HG03095 (cell line): ENCODE results near the gene INHA.

Experiments used
- ATAC-seq: cut with Tn5 transposase; IDR thresholded peaks from one replicate; pipeline ENCODE4 v1.9.1; 2021; ENCODE audit warnings: moderate library complexity; ENCODE audit not compliant: unreplicated experiment

The INHA gene

DNA sequence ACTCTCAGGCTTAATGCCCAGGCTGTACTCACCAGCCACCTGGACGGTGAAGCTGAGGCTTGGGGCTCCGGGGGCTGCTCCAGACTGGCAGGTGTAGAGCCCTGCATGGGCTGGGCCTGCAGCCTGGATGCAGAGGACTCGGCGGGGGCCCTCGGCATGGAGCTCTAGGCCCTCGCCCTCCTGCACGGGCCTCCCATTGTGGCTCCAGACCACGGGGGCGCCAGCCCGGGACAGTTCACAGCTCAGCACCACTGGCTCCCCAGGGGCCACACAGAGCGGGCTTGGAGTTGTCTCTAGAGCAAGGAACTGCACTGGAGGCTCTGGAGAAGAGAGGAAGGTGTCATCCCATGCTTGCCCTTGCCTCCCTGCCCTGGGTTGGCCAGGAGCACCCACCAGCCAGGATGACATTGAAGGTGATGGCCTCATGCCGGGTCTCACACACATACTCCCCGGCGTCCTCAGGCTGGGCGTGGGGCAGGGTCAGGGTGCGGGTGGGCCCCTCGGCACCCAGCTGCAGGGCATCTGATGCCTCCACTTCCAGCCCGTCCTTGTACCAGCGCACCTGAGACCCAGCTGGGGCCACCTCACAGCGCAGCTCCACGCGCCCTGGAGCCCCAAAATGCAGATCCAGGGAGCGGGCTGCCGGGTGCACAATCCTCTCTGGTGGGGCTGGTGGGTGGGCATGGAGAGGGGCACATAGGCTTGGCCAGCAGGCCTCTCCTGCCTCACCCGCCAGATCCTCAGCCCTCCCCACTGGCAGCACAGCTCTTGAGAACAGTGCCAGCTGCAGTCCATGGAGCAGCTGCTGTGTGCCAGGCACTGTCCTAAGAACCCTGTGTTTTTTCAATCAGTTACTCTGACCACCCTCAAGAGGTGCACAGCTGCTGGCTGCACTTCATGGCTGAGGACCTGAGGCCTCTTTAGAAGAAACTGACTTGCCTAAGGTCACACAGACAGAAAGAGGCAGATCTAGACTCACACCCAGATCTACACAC, 14.0 kb upstream of the INHA start:
- no peak for ATAC-seq

DNA sequence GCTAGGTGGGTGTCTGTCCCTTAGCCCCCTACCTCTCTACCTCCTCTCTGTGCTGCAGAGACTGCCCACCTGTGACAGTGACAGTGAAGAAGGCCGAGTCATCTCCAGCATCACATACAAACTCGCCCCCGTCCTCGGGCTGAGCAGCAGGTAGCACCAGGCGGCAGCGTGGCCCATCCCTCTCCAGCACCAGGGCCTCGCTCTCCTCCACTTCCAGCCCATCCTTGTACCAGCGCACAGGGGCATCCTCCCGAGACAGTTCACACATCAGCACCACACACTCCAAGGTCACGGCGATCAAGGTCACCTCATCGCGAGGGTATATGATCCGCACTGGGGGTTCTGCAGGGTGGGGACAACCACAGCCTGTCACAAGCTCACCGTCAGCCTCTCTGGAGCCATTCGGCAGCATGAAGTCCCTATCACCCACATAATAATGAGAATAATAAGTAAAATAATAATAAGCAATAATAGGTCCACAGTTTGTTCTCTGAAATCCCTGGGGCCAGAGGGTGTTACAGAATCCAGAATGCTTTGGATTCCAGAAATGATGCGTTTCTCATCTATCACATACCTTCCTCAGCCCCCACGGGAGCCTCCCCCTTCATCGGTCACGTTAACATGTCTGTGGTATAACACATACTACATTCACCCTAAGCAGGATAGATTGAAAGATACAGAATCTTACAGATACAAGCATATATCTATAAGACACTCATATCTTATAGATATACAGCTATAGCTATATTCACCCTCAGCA, 12.8 kb upstream of the INHA start:
- no peak for ATAC-seq

DNA sequence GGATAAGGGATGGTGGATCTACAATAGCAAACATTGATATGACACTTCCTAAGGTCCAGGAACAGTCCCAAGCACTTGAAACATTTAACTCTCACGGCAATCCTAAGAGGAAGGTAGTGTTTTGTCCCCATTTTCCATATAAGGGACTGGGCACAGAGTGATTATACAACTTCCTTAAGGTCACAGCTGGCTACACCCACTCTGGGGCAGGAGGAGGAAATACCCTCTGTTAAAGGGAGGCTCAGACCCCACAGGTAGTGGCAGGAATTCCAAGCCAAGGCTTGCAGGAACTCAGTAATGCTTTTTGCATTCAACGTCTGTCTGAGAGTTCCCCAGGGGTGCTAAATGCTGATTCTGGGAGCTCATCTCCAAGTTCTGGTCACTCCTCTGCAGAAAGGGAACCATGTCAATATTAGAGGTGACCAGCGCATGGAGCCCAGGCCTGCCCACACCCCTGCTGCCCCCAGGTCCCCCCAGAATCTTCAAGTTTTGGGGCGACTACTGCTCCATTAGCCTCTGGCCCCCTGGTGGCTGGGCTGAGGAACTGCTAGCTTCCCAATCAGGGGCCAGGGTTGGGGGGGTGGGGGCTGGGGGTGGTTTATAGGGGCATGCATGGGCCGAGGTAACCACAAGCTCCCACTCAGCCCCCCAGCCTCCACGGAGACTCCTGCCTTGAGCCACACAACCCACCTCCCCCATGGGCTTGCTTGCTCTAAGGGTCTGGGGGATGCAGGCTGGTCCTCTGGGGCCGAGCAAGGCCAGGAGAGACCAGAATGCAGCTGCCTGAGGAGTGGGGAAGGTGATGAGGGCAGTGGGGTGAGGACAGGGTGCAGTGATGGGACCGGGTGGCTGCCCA, 11.8 kb upstream of the INHA start:
- ATAC-seq = no peak

DNA sequence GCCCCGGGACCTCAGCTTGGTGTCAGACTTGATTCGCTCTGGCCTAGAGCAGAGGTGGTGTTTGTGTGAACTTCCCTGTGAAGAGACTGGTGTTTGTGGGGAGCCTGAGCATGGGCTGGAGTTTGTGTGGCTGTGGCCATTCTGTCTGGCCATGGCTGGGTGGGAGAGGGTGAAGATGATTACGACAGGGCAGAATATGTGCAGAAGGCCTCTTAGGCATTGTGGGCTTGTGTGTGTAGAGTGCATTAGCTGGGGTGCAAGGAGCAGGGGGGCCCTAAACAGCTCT, 11.3 kb upstream of the INHA start:
- no peak for ATAC-seq

DNA sequence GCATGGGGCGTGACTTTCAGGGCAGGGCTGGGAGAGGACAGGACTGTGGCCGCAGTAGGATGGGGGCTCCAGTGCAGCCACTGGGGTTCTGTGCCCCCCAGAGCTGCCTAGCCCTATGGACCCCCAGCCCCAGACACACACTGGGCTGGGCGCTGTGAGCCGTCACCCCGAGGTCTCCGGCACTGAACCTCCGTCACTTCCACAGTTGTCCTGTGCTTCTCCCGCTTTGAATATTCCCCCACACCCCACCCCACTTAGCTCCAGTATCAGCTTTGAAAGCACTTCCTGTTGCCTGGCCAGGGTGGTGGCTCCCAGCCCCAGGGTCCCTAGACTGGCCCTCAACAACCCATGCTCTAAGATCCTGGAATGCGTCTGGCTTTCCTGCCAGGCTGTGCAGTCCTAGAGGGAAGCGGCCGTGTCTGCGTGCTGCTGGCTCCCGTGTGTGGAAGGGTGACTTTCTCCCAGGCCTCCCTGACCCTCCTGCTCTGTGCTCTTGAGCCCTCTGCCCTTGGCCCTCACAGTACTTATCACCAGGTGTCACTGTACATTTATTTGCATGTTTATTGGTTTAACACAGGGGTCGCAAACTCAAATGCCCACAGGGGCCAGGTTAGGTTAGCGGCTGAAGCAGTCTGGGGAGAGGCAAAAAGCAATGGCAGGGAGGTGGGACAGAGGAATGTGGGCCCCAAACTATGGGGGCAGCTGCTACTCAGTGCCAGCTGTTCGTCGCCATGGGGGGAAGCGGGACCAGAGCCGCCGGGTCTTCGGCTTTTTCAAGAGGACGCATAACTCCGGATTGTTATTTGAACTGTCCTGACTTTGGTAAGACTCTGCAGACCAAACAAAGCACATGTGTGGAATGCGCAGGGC, 10.7 kb upstream of the INHA start:
- no peak for ATAC-seq

DNA sequence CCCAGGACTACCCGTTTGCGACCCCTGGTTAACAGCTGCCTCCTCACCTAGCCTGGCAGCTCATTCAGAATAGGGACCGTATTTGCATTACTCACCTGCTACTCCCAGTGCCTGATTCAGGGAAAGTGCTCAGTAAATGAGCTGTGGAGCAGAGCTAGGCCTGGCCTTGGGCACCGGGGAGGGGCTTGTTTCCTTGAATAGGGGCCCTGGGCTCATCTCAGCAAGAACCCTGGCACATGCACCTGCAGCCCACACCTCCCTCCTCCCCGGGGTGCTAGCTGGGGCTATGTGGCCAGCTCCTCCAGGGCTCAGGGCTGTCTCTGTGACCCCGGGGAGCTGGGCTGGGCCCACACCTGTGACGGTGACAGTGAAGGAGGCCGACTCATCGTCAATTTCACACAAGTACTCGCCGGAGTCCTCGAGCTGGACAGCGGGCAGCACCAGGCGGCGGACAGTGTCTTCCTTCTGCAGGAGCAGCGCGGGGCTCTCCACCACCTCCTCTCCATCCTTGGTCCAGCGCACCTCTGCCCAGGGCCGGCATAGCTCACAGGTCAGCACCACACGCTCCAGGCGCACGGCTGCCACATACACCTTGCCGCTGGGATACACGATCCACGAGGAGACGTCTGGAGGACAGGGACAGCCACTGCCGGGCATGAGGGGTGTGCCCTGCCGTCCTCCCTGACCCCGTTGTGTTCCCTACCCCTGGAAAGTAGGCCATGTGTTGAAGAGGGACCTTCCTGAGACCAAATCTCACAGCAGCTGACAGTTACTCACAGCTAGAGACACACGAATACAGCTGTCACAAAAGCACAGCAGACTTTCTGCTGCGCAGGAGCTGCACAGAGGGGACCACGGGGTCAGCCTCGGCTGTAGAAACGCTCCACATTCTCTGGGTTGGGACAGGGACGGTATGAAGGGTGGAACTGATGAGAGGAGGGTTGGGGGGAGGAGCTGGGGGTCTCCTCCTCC, 9.8 kb upstream of the INHA start:
- ATAC-seq = no peak

DNA sequence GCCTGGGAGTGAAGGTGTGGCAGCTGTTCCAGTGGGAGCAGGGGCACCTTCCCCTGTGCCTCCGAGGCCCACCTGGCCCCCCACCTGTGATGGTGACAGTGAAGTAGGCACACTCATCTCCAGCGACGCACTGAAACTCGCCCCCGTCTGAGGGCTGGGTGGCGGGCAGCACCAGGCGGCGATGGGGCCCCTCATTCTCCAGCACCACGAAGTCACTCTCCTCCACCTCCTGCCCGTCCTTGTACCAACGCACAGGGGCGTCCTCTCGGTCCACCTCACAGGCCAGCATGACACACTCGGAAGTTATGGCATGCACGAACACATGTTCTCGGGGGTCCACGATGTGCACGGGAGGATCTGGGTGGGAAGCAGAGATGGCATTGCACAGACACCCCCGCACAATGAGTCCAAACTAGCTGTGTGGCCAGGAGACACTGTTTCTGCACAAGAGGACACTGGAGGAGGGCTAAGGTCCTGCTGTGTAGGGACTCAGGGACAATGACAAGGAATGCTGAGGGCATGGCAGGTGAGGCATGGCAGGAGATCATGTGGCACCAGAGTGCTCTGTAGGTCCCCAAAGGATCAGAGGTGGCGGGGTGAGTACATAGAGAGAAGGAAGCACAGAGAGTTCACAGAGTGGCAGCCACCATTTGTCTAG, 8.7 kb upstream of the INHA start:
- ATAC-seq = no peak

DNA sequence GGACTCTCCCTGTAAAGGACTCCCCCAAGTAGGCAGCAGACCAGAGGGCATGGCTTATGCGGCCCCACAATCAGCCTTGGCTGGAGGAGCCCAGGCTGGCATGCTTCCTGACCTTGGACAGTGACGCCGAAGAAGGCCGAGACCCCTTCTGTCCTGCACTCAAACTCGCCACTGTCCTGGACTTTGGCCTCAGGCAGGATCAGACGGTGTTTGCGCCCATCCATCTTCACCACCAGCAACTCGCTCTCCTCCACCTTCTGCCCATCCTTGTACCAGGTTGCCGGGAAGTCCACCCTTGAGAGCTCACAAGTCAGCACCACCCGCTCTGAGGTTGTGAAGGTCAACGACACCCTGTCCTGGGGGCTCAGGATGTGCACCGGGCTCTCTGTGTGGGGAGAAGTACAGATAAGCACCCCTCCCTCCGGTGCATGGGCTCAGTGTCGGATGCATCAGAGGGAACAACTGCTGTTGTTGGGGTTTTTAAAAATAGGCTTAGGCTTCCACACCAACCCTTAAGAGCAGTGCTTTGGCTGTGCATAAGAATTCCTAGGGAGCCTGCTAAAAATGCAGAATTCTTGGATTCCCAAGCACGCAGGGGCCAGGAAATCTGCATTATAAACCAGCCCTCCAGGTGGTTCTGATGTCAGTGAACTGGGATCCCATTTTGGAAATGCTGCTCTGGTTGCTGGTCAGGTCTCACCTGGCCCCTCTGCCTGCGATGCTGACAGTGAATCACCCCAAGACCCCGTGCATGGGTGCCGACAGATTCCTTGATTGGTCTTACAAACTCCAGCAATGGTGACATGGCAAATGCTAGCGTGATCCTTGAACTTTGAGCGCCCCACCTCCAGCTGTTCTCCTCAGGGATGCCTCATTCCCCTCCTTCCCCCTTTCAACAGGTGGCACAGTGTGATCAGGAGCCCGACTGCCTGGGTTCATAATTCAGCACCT, 6.7 kb upstream of the INHA start:
- ATAC-seq = no peak

DNA sequence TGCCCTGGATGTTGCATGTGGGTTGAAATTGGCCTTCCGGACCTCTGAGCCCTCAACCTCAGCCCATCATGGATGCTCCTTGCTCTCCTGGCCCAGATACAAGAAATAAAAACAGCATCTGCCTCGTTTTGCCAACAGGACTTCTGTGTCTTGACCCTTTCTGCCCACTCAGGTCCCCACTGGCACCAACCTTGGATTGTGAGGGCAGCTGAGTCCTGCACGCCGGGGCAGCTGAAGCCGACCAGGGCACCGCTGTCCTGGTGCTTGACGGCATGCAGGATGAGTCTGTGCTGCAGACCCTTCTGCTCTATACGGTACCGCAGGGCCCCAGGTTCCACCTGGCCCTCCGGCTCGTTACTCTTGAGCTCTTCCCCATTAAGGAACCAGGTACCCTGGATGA, 5.5 kb upstream of the INHA start:
- ATAC-seq = no peak

DNA sequence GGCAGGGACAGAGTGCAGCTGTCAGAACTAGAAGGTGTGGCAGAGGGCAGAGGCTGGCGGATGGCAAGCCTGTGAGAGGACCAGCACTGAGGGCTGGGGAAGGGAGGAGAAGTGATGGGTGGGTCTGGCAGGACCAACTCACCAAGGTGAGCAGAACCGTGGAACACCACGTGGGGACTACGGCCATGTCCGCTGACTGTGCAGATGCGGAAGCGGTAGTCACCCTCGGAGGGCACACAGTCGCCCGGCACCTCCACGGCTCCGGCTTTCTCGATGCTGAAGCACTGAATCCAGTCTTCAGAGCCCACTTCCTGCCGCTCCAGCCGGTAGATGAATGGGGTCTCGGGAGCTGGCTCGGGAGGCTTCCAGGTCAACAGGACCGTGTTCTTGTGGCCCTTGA, 5.0 kb upstream of the INHA start:
- no peak for ATAC-seq

DNA sequence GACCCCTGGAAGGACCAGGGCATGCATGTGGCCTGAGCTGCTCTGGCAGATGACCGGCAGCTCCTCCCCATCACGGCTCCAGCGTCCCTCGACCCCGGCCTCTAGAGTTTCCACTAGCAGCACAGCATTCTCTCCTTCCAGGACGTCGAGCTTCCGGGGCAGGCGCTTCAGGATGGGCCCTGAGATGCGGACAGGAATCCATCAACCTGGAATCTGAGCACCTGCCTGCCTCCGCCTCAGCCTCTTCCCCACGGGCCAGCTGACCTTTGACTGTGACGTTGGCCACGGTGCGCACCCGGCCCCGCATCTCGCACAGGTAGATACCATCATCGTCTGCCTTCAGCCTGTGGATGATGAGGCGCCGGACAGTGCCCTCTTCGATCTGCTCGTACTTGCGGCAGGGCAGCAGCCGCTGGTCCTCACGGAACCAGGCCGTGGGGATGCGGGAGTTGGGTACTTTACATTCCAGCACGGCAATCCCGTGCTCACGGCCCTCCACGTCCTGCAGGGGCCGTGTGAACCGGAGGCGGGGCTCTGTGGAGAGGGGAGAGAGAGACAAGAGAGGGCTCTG, 4.2 kb upstream of the INHA start:
- no peak for ATAC-seq

DNA sequence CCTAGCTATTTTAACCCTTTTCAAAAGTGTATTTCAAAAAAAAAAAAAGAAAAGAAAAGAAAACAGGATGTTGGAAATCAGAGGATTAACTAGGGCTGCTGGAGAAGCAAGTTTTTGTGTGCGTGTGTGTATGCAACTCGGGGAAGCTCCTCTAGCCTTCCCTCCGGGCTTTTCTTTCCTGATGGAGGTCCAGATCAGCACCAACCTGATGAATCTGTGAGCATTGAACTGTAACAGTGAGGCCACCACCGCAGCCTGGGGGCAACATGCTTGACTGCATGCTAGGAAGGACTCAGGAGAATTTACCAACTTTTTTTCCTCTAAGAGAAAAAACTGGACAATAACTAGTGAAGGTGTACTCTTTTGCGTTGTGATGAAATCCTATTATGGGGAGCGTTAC, 3.1 kb upstream of the INHA start:
- no peak for ATAC-seq

DNA sequence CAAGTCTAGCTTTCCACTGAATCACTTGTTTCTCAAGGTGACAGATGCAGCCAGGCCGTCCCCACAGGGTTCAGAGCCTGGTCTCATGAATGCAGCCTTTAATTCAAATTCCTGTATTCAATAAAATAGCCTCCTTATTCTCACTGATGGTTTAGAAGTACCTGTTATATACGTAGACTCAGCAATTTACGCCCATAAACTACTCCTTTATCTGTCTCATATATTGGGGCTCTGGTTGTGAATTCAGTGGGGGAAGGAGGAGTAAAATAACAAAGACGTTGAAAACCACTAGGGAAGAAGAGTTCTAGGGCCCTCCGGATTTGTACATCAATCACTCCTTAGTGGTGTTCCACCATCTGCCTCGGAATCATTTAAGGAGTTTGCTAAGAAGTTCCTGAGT, 2.5 kb upstream of the INHA start:
- ATAC-seq = no peak

DNA sequence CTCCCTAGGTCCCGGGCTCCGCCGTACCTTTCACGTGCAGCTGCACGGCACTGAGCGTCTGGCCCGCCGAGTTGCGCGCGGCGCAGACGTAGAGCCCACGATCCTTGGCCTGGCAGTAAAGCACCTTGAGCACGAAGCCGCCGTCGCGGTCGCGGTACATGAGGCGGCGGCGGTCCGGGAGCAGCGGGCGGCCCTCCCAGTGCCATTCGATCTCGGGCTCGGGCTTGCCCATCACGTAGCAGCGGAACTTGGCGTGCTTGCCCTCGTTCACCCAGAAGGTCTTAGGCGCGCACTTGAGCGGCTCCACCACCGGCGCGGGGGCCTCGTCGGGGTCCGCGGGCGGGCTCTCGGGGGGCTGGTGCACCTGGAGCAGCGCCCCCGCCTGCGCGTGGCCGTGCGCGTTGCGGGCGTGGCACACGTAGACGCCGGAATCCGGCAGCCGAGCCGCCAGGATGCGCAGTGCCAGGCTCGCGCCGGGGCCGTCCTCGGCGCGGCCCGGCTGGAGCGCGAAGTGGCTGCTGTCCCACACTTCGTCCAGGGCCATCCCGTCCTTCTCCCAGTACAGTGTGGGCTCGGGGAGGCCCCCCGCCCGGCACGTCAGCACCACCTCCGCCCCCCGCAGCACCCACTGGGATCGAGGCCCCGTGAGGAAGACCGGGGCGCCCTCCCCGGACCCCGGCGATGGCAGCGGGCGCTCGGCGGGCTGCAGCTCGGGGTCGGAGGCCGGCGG, 1.8 kb upstream of the INHA start:
- ATAC-seq = no peak

DNA sequence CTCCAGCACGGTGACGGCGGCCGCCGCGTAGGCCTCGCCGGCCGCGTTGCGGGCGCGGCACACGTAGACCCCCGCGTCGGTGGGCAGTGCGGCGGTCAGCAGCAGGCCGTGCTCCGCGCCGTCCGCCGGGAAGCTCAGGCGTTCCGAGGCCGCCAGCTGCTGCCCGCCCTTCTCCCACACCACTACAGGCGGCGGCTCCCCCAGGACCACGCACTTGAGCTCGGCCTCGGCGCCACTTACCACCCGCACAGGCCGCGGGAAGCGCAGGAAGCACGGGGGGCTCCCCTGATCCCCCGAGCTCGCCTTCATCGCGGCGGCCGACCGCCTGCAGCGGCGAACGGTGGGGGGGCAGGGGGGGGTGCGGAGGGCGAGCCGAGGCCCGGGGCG, 1.2 kb upstream of the INHA start:
- ATAC-seq = no peak

DNA sequence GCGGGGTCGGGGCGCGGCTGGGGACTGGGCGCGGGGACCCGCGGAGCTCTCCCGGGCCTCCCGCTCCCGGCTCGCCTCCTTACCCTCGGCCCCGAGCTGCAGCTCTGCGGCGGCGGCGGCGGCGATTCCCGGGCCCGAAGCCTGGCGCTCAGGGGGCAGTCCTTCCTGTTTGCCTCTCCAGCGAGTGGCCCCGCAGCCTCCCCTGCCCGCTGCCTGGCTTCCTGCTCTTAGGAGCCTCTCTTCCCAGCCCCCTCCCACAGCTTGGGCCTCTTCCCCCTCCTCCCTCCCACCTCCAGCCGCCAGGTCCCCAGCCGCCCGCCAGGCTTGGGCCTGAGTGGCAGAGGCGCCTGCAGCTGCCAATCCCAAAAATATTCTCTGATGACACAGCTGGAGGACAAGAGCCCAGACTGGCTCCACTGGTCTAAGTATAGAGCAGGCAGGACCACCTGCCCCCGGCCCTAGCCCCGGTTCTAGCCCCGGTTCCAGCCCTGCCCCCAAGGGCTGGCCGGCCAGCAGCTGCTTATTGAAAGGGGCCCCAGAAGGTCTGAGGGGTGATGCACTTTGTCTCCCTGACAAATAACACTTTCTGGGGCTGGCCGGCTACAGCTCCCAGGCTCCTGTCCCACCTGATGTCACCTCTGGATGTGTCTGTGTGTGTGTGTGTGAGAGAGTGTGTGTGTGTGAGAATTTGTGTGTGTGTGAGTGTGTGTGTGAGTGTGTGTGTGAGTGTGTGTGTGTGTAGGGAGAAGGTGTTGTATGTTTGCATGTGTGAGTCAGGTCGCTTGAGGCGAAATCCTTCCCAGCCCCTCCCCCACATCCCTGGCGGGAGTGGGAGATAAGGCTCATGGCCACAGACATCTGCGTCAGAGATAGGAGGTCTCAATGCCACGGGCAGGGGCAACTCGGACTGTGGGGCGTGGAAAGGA, 536 bp upstream of the INHA start, which contains the start of gene OBSL1:
Gene OBSL1 (minus strand): TSS at position 229 of the 926 bp plus-strand sequence. CDS start 307 bp downstream, outside the sequence.
- ATAC-seq = no peak
